Measurements from ENCODE around the gene CHKA.
"Not testable (repeated sequence)": the region's sequence is repeated elsewhere in the genome, so short reads cannot be mapped to it uniquely, and the experiment has no call there.

The CHKA gene

GRCh38 chr11:68115285-68115684 is 5.9 kb downstream of the CHKA start:
- Histone ChIP-seq H3K36me3 (ENCODE audit: control insufficient read depth, insufficient read depth, low read length) (peaks cover 32% of the 10 kb centered on the region), H3K9me3 (ENCODE audit: control insufficient read depth, low read length) (no peaks in the 10 kb centered on the region), H3K4me1 (ENCODE audit: control insufficient read depth, insufficient read depth, low read length, poor library complexity, severe bottlenecking) (peaks cover 25% of the 10 kb centered on the region), H3K4me3 (ENCODE audit: extremely low read depth, insufficient read depth, low read length, poor library complexity, severe bottlenecking) (no peak overlapping the region), H3K27ac (ENCODE audit: low read depth, low read length, severe bottlenecking) (no peak overlapping the region)
- 100% methylated on average over 1 of the region's 1 CpG for WGBS, 2 experiments (ENCODE audit: insufficient coverage in 2 of 2)

GRCh38 chr11:68113986-68114385 is 7.2 kb downstream of the CHKA start:
- 83% methylated on average over 1 of the region's 3 CpGs; no CpG with 5 or more reads in 1 of the 2 experiments for WGBS, 2 experiments (ENCODE audit: insufficient coverage in 2 of 2)
- Histone ChIP-seq H3K4me1 (ENCODE audit: control insufficient read depth, insufficient read depth, low read length, poor library complexity, severe bottlenecking) (peaks cover 19% of the 10 kb centered on the region), H3K9me3 (ENCODE audit: control insufficient read depth, low read length) (no peaks in the 10 kb centered on the region), H3K4me3 (ENCODE audit: extremely low read depth, insufficient read depth, low read length, poor library complexity, severe bottlenecking) (no peak overlapping the region), H3K27ac (ENCODE audit: low read depth, low read length, severe bottlenecking) (no peak overlapping the region), H3K36me3 (ENCODE audit: control insufficient read depth, insufficient read depth, low read length) (peaks cover 37% of the 10 kb centered on the region)

GRCh38 chr11:68107689-68108088 is 13.5 kb downstream of the CHKA start:
- Histone ChIP-seq H3K4me1 (ENCODE audit: control insufficient read depth, insufficient read depth, low read length, poor library complexity, severe bottlenecking) (peaks cover 4% of the 10 kb centered on the region), H3K36me3 (ENCODE audit: control insufficient read depth, insufficient read depth, low read length) (peaks cover 43% of the 10 kb centered on the region), H3K4me3 (ENCODE audit: extremely low read depth, insufficient read depth, low read length, poor library complexity, severe bottlenecking) (no peak overlapping the region), H3K27ac (ENCODE audit: low read depth, low read length, severe bottlenecking) (no peak overlapping the region), H3K9me3 (ENCODE audit: control insufficient read depth, low read length) (no peaks in the 10 kb centered on the region)
- 88 to 90% methylated on average over 8 to 10 of the region's 10 CpGs for WGBS, 2 experiments (ENCODE audit: insufficient coverage in 2 of 2)

DNA sequence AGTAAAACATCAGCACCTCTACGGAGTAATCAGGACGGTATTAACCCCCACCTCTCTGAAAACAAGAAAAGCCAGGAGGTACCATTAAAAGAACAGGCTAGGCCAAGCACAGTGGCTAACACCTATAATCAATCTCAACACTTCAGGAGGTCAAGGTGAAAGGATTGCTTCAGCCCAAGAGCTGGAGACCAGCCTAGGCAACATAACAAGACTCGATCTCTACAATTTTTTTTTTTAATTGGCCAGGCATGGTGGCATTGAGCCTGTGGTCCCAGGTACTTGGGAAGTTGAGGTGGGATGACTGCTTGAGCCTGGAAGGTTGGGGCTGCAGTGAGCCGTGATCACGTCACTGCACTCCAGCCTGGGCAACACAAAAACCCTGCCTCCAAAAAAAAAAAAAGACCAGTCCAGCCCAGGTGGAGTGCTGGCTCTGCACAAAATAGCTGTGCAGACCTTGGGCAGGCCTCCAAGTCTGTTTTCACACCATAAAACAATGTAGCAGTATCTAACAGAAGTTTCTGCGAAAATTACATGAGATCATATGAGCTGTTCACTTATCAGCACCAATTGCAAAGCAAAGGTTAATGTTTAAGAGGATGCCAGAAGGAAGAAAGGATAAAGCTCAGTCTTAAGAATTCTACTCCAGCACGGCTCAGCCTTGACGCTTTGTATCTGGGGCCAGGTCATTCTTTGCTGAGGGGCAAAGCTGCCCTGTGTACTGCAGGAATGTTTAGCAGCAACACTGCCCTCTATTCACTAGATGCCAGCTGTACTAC is 14.8 kb downstream of the CHKA start:
- Histone ChIP-seq H3K4me3 (ENCODE audit: extremely low read depth, insufficient read depth, low read length, poor library complexity, severe bottlenecking) (no peak overlapping the region), H3K4me1 (ENCODE audit: control insufficient read depth, insufficient read depth, low read length, poor library complexity, severe bottlenecking) (peaks cover 7% of the 10 kb centered on the region), H3K27ac (ENCODE audit: low read depth, low read length, severe bottlenecking) (peak overlapping the region; percentile 16), H3K9me3 (ENCODE audit: control insufficient read depth, low read length) (no peaks in the 10 kb centered on the region), H3K36me3 (ENCODE audit: control insufficient read depth, insufficient read depth, low read length) (peaks cover 35% of the 10 kb centered on the region)
- WGBS, 2 experiments (ENCODE audit: insufficient coverage in 2 of 2): 96 to 98% methylated on average over 4 to 6 of the region's 8 CpGs

DNA sequence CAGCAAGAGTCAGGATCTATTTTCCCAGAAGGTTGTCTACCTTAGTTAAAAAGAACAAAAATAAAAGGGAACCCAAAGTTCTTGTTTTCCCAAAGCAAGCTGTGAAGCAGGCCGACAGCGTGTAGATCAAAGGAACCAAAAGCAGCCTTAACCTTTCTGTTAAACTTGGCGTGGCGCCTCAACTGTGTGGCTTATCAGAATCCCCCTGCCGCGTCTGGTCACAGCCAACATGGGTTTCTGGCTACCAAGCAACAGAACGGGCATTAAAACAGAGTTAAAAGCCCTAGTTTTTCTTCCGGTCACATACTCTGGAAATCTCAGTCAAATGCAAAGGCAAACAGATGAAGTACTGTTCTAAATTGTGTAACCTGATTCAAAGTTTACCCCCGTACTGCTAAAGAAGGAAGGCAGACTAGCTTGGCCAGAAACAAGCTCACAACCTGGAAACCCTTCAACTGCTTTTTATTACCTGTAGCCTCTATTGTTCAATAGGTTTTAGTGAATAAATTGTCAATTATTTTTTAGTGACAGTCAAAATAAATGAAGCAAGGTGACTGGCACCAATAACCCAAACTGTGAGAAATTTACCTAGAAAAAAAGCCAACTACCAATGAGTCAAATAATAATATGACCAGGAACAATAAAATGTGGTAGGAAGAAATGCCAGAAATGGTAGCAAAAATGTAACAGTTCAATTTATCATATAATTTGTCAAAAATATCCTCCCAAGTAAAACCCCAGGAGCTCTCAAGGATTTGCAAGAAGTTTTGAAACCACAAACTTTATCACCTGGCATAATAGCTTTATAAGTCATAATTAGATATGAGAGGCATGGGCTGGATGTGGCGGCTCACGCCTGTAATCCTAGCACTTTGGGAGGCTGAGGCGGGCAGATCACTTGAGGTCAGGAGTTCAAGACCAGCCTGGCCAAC is 21.4 kb downstream of the CHKA start:
- 51 to 77% methylated on average over 8 of the region's 12 CpGs for WGBS, 2 experiments (ENCODE audit: insufficient coverage in 2 of 2)

DNA sequence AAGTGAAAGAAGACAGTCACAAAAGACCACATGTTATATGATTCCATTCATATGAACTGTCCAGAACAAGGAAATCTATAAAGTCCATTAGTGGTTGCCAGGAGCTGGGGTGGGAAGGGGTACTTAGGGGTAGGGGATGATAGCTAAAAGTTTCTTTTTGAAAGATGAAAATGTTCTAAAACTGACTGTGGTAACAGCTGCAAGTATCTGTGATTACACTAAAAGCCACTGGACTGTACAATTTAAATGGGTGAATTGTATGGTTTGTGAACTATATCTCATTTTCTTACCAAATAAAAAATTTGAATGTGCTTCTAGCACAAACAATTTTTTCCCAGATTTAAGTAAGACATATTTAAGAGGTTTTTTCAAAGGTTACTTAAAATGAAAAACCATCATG is 22.1 kb downstream of the CHKA start:
- Histone ChIP-seq H3K4me3 (ENCODE audit: extremely low read depth, insufficient read depth, low read length, poor library complexity, severe bottlenecking) (no peak overlapping the region), H3K36me3 (ENCODE audit: control insufficient read depth, insufficient read depth, low read length) (peaks cover 33% of the 10 kb centered on the region), H3K9me3 (ENCODE audit: control insufficient read depth, low read length) (no peaks in the 10 kb centered on the region), H3K27ac (ENCODE audit: low read depth, low read length, severe bottlenecking) (peak overlapping the region; percentile 78), H3K4me1 (ENCODE audit: control insufficient read depth, insufficient read depth, low read length, poor library complexity, severe bottlenecking) (peaks cover 14% of the 10 kb centered on the region)

More for the DNA sequence above, 21.4 kb downstream of the CHKA start:
- H3K27ac ChIP-seq (ENCODE audit: low read depth, low read length, severe bottlenecking): peak overlapping the region; percentile 78
- H3K4me3 ChIP-seq (ENCODE audit: extremely low read depth, insufficient read depth, low read length, poor library complexity, severe bottlenecking): no peak overlapping the region
- H3K9me3 ChIP-seq (ENCODE audit: control insufficient read depth, low read length): no peaks in the 10 kb centered on the region
- peaks cover 14% of the 10 kb centered on the region for H3K4me1 ChIP-seq (ENCODE audit: control insufficient read depth, insufficient read depth, low read length, poor library complexity, severe bottlenecking)
- H3K36me3 ChIP-seq (ENCODE audit: control insufficient read depth, insufficient read depth, low read length): peaks cover 32% of the 10 kb centered on the region

DNA sequence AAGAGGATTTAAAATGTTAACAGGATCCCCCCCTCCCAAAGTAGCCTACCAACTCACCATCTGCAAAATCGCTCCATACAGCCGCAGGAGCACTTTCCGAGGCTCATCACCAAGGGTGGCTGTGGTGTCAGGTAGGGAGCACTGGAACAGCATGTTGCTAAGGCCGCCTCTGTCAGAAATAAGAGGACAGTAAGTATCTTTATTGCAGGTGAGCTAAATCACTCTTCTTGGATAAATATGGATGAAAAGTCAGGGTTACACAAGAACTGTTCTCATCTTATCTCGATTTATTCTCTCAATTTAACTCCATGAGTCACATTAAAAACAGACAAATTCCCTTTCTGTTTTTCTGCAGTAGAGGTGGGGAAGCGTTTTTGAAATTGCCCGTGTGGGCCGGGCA is 24.2 kb downstream of the CHKA start:
- WGBS, 2 experiments (ENCODE audit: insufficient coverage in 2 of 2): 90 to 93% methylated on average over 2 to 6 of the region's 8 CpGs
- no peak overlapping the region for H3K4me3 ChIP-seq (ENCODE audit: extremely low read depth, insufficient read depth, low read length, poor library complexity, severe bottlenecking)
- H3K36me3 ChIP-seq (ENCODE audit: control insufficient read depth, insufficient read depth, low read length): peaks cover 27% of the 10 kb centered on the region
- peaks cover 10% of the 10 kb centered on the region for H3K4me1 ChIP-seq (ENCODE audit: control insufficient read depth, insufficient read depth, low read length, poor library complexity, severe bottlenecking)
- no peaks in the 10 kb centered on the region for H3K9me3 ChIP-seq (ENCODE audit: control insufficient read depth, low read length)
- no peak overlapping the region for H3K27ac ChIP-seq (ENCODE audit: low read depth, low read length, severe bottlenecking)

- Histone ChIP-seq H3K36me3 (ENCODE audit: control insufficient read depth, insufficient read depth, low read length) (peaks cover 29% of the 10 kb centered on the region), H3K4me1 (ENCODE audit: control insufficient read depth, insufficient read depth, low read length, poor library complexity, severe bottlenecking) (peaks cover 10% of the 10 kb centered on the region), H3K27ac (ENCODE audit: low read depth, low read length, severe bottlenecking) (no peak overlapping the region), H3K9me3 (ENCODE audit: control insufficient read depth, low read length) (no peaks in the 10 kb centered on the region), H3K4me3 (ENCODE audit: extremely low read depth, insufficient read depth, low read length, poor library complexity, severe bottlenecking) (no peak overlapping the region)
- 90 to 100% methylated on average over 2 of the region's 4 CpGs for WGBS, 2 experiments (ENCODE audit: insufficient coverage in 2 of 2)
Observed at GRCh38 chr11:68093565-68093964, 27.6 kb downstream of the CHKA start.

DNA sequence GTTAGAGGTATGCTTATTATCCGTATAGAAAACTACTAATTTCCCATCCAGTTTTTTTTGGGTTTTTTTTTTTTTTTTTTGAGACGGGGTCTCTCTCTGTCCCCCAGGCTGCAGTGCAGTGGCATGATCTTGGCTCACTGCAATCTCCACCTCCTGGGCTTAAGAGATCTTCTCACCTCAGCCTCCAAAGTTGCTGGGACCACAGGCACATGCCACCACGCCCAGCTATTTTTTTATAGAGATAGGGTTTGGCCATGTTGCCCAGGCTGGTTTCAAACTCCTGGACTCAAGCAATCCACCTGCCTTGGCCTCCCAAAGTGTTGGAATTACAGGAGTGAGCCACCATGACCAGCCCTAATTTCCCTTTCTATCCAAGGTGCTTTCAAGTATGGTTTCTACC is 28.2 kb downstream of the CHKA start:
- not testable (repeated sequence) for H3K4me3 ChIP-seq (ENCODE audit: extremely low read depth, insufficient read depth, low read length, poor library complexity, severe bottlenecking); H3K9me3 ChIP-seq (ENCODE audit: control insufficient read depth, low read length); H3K27ac ChIP-seq (ENCODE audit: low read depth, low read length, severe bottlenecking)
- H3K36me3 ChIP-seq (ENCODE audit: control insufficient read depth, insufficient read depth, low read length): peaks cover 29% of the 10 kb centered on the region
- H3K4me1 ChIP-seq (ENCODE audit: control insufficient read depth, insufficient read depth, low read length, poor library complexity, severe bottlenecking): peaks cover 10% of the 10 kb centered on the region
- WGBS, 2 experiments (ENCODE audit: insufficient coverage in 2 of 2): 100% methylated on average over 1 of the region's 3 CpGs; no CpG with 5 or more reads in 1 of the 2 experiments

- WGBS, 2 experiments (ENCODE audit: insufficient coverage in 2 of 2): 100% methylated on average over 1 to 2 of the region's 2 CpGs
- no peak overlapping the region for H3K27ac ChIP-seq (ENCODE audit: low read depth, low read length, severe bottlenecking)
- H3K36me3 ChIP-seq (ENCODE audit: control insufficient read depth, insufficient read depth, low read length): peaks cover 29% of the 10 kb centered on the region
- no peak overlapping the region for H3K4me3 ChIP-seq (ENCODE audit: extremely low read depth, insufficient read depth, low read length, poor library complexity, severe bottlenecking)
- H3K4me1 ChIP-seq (ENCODE audit: control insufficient read depth, insufficient read depth, low read length, poor library complexity, severe bottlenecking): peaks cover 10% of the 10 kb centered on the region
- no peaks in the 10 kb centered on the region for H3K9me3 ChIP-seq (ENCODE audit: control insufficient read depth, low read length)
Observed at GRCh38 chr11:68092411-68092810, 28.8 kb downstream of the CHKA start.
